ENCODE measurements around the gene LZTS3.

GRCh38 chr20:3129094-3129493 is 44.3 kb downstream of the LZTS3 start:
- TF ChIP-seq POLR2A (IDR thresholded peaks at IDR 0.05) (no peak), POLR2AphosphoS5 (IDR thresholded peaks at IDR 0.05) (no peak)
- TF ChIP-seq, protein P1, sequence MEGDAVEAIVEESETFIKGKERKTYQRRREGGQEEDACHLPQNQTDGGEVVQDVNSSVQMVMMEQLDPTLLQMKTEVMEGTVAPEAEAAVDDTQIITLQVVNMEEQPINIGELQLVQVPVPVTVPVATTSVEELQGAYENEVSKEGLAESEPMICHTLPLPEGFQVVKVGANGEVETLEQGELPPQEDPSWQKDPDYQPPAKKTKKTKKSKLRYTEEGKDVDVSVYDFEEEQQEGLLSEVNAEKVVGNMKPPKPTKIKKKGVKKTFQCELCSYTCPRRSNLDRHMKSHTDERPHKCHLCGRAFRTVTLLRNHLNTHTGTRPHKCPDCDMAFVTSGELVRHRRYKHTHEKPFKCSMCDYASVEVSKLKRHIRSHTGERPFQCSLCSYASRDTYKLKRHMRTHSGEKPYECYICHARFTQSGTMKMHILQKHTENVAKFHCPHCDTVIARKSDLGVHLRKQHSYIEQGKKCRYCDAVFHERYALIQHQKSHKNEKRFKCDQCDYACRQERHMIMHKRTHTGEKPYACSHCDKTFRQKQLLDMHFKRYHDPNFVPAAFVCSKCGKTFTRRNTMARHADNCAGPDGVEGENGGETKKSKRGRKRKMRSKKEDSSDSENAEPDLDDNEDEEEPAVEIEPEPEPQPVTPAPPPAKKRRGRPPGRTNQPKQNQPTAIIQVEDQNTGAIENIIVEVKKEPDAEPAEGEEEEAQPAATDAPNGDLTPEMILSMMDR (IDR thresholded peaks at IDR 0.05 in 8 of 11, conservative IDR thresholded peaks at IDR 0.05 in 3 of 11): no peak

Data from spleen (tissue), 7 donors.